Upper lobe of left lung (tissue), 4 donors: ENCODE data around the gene CLDN15.
"Not testable (repeated sequence)": the region's sequence is repeated elsewhere in the genome, so short reads cannot be mapped to it uniquely, and the experiment has no call there.

Experiments used
- CTCF ChIP-seq, 6 experiments: fragments of 450-650 bp in 4 of 6; fragments of 200-600 bp in 2 of 6; sonication (generic) in 2 of 6; IDR thresholded peaks; one replicate each; pipeline ENCODE4 v1.5.1; 2016 to 2019; ENCODE audit warnings: antibody characterized with exemption in 6 of 6
- EP300 ChIP-seq, 4 donors: sonication (generic); formaldehyde crosslinking; IDR thresholded peaks; one replicate each; pipeline ENCODE4 v1.5.1; 2017; ENCODE audit warnings: antibody characterized with exemption in 4 of 4, control low read depth in 2 of 4
- POLR2A ChIP-seq, 4 donors: fragments of 450-650 bp; IDR thresholded peaks; one replicate each; pipeline ENCODE4 v1.5.1; 2016 to 2017; ENCODE audit warnings: antibody characterized with exemption in 4 of 4, mild to moderate bottlenecking in 2 of 4
- POLR2AphosphoS5 ChIP-seq, 2 donors: sonication (generic); formaldehyde crosslinking; IDR thresholded peaks; one replicate each; pipeline ENCODE4 v1.5.1; 2017; ENCODE audit warnings: antibody characterized with exemption in 2 of 2

- not testable (repeated sequence) for TF ChIP-seq CTCF, POLR2A, EP300, POLR2AphosphoS5 (IDR thresholded peaks at IDR 0.05)
Measured at GRCh38 chr7:101280912-101281311, 43.3 kb upstream of the CLDN15 start.
